Karpas-422 (cell line): ENCODE data around the gene ABHD2. TPM values are rescaled to one million over a fixed set of nuclear protein-coding genes. Genes with fewer than 3 reads are reported as not detected.

Experiments
- DNase-seq: peaks from one replicate; pipeline ENCODE4 v3.0.0-alpha.2; 2015
- H2AFZ ChIP-seq: fragments of 200-600 bp; sonication (generic); 2 replicates; pipeline ENCODE4 v1.6.1; 2014; ENCODE audit warnings: antibody characterized with exemption, low read length, mixed read lengths
- H3K27ac ChIP-seq: fragments of 200-600 bp; sonication (generic); 2 replicates; pipeline ENCODE4 v1.5.1; 2014; ENCODE audit warnings: mild to moderate bottlenecking, low read length, moderate library complexity
- H3K27me3 ChIP-seq: fragments of 200-600 bp; sonication (generic); 2 replicates; pipeline ENCODE4 v1.6.1; 2014; ENCODE audit warnings: low read length, mixed read lengths
- H3K36me3 ChIP-seq: fragments of 200-600 bp; sonication (generic); 2 replicates; pipeline ENCODE4 v1.6.1; 2014; ENCODE audit warnings: low read length, mixed read lengths; ENCODE audit not compliant: insufficient read depth
- H3K4me1 ChIP-seq: fragments of 200-600 bp; sonication (generic); 2 replicates; pipeline ENCODE4 v1.6.1; 2014; ENCODE audit warnings: mild to moderate bottlenecking, low read length, mixed read lengths
- H3K4me2 ChIP-seq: fragments of 200-600 bp; sonication (generic); 2 replicates; pipeline ENCODE4 v1.6.1; 2014; ENCODE audit warnings: low read length, low read depth, mild to moderate bottlenecking; ENCODE audit not compliant: poor library complexity, severe bottlenecking
- H3K4me3 ChIP-seq: fragments of 200-600 bp; sonication (generic); 2 replicates; pipeline ENCODE4 v1.5.1; 2014; ENCODE audit warnings: mild to moderate bottlenecking, antibody characterized with exemption, low read length, mixed read lengths
- H3K79me2 ChIP-seq: fragments of 200-600 bp; sonication (generic); 2 replicates; pipeline ENCODE4 v1.6.1; 2014; ENCODE audit warnings: mild to moderate bottlenecking, low read length, mixed read lengths
- H3K9ac ChIP-seq: fragments of 200-600 bp; sonication (generic); 2 replicates; pipeline ENCODE4 v1.6.0; 2014; ENCODE audit warnings: low read length
- H3K9me2 ChIP-seq: fragments of 200-600 bp; sonication (generic), shearing (Covaris generic); replicated peaks from 2 replicates; pipeline ENCODE4 v1.6.0; 2014; ENCODE audit warnings: mild to moderate bottlenecking, low read length, moderate library complexity; ENCODE audit not compliant: insufficient read depth
- H3K9me3 ChIP-seq: fragments of 300-700, 200-600 bp; sonication (generic); 2 replicates; pipeline ENCODE4 v1.6.1; 2014; ENCODE audit warnings: low read length, mixed read lengths
- H4K20me1 ChIP-seq: fragments of 200-600 bp; sonication (generic); 2 replicates; pipeline ENCODE4 v1.6.1; 2014; ENCODE audit warnings: mild to moderate bottlenecking, antibody characterized with exemption, low read length, low read depth; ENCODE audit not compliant: insufficient read depth
- total RNA-seq: library from RNA; depleted of rRNA; stranded (reverse); fragments of >200 nt; shearing (Covaris generic); gene quantifications from 2 replicates; pipeline ENCODE4 v1.2.3, GENCODE V29; 2014; ENCODE audit warnings: low replicate concordance

The ABHD2 gene
- total RNA-seq, 1 experiment from 2014 or later, result 43.6 TPM

DNA sequence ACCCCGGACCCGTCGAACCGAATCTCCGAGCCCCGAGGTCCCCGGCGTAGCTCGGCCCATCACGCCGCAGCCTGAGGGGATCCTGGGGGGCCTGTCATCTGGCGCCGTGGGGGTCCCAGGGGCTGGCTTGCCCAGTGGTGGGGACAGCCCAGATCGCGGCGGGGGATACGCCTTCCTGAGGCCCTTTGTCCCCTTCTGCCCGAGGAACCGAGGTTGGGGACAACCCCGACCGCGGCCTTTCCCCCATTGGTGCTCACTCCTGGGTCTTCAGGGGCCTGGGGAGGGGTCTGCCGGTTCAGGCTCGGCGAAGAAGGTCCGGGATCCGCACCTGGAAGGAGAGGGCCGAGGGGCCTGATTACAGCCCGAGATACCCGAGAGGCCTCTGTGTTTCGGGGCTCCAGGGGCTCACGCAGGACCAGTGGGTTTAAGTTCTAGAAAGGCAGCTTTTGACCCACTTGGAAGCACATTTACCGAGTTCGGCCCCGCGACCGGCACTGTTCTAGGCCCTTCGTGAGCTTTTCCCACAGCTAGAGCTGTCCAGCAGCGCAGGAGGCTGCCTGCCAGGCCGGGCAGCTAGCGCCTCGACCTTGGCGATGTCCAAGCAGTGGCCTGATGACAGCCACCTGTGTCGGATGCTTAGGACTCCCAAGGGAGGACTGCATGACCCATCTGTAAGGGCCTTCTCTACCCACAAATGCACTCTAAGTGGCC lies 504 bp downstream of the ABHD2 start:
- peaks cover 46% of the 10 kb centered on the region for H3K79me2 ChIP-seq
- H3K27ac ChIP-seq, result peak overlapping the region; percentile 84; the same call in 1 of the 2 replicates
- no peak for DNase-seq
- peaks cover 47% of the 10 kb centered on the region for H3K4me1 ChIP-seq
- no peaks in the 10 kb centered on the region for H3K9me2 ChIP-seq
- peak overlapping the region; percentile 89 for H3K9ac ChIP-seq
- peak overlapping the region; percentile 60; the same call in 1 of the 2 replicates for H2AFZ ChIP-seq
- H3K9me3 ChIP-seq, result no peaks in the 10 kb centered on the region
- peak overlapping the region; percentile 90 for H3K4me3 ChIP-seq
- no peaks in the 10 kb centered on the region for H4K20me1 ChIP-seq
- no peaks in the 10 kb centered on the region for H3K27me3 ChIP-seq
- H3K4me2 ChIP-seq, result peak overlapping the region; percentile 87
- no peaks in the 10 kb centered on the region for H3K36me3 ChIP-seq

- DNase-seq, result no peak
- Histone ChIP-seq H4K20me1 (no peaks in the 10 kb centered on the region), H3K4me2 (peak overlapping the region; percentile 87), H3K9me2 (no peaks in the 10 kb centered on the region), H3K79me2 (peaks cover 53% of the 10 kb centered on the region), H3K27ac (peak overlapping the region; percentile 84), H3K27me3 (no peaks in the 10 kb centered on the region), H3K9ac (peak overlapping the region; percentile 89), H3K9me3 (no peaks in the 10 kb centered on the region), H2AFZ (no peak overlapping the region), H3K4me3 (peak overlapping the region; percentile 90), H3K36me3 (no peaks in the 10 kb centered on the region), H3K4me1 (peaks cover 47% of the 10 kb centered on the region)
These were observed 1.3 kb downstream of the ABHD2 start for GRCh38 chr15:89089316-89090230.

DNA sequence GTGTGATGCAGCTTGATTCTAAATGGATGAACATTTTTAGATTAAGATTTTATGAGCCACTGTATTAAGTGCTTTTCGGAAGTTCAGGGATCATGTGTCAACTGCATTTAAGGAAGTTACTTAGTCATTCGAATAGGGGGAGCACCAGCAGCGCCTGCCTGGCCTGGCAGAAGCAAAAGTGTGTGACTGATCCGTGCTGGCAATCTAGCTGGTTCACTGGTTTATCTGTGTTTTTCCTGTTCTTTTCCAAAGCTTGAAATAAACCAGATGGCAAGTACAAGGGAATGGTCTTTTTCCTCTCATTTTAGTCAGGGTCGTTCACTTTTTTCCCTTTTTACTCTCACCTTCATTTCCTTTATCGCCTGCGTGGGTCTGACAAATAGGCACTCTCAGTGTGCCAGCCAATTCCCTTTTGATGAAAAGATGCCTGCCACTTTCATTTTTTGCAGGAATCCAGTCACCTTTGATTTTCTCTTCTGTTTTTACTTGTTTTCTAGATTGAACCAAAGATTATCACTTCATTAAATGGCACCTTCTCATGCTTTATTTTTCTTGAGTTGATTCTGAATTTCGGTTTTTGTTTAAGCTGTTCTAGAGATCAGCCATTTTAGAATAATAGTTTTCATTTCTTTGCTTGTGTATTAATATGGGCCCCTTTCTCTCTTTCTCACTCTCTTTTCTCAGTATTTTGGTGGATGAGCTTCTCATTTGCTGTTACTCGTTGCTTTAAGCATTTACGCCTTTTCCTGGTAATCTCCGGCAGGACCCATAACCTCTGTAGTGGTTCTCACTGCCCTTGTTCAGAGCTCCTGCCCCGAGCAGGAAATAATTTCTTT lies 2.8 kb downstream of the ABHD2 start:
- peak; percentile 86 for DNase-seq
- Histone ChIP-seq H3K9ac (peak overlapping the region; percentile 89), H3K4me2 (peak overlapping the region; percentile 87)

GRCh38 chr15:89091627-89092220 lies 3.5 kb downstream of the ABHD2 start:
- H3K27ac ChIP-seq, result peak overlapping the region; percentile 84
- H3K9ac ChIP-seq, result peak overlapping the region; percentile 89

More for the DNA sequence above, 2.8 kb downstream of the ABHD2 start:
- Histone ChIP-seq H2AFZ (peak overlapping the region; percentile 70), H3K9me3 (no peaks in the 10 kb centered on the region), H3K4me1 (peaks cover 47% of the 10 kb centered on the region), H3K4me3 (peak overlapping the region; percentile 90), H3K27me3 (no peaks in the 10 kb centered on the region), H4K20me1 (no peaks in the 10 kb centered on the region), H3K9me2 (no peaks in the 10 kb centered on the region), H3K79me2 (peaks cover 64% of the 10 kb centered on the region), H3K27ac (peak overlapping the region; percentile 84), H3K36me3 (no peaks in the 10 kb centered on the region)

GRCh38 chr15:89093509-89093908 lies 5.3 kb downstream of the ABHD2 start:
- H3K4me3 ChIP-seq, result no peak overlapping the region
- no peak for DNase-seq
- no peaks in the 10 kb centered on the region for H3K27me3 ChIP-seq
- no peak overlapping the region for H2AFZ ChIP-seq
- no peak overlapping the region for H3K4me2 ChIP-seq
- no peaks in the 10 kb centered on the region for H4K20me1 ChIP-seq
- peaks cover 86% of the 10 kb centered on the region for H3K79me2 ChIP-seq
- no peak overlapping the region for H3K9ac ChIP-seq
- no peaks in the 10 kb centered on the region for H3K36me3 ChIP-seq
- H3K27ac ChIP-seq, result no peak overlapping the region
- H3K9me3 ChIP-seq, result no peaks in the 10 kb centered on the region
- no peaks in the 10 kb centered on the region for H3K9me2 ChIP-seq
- H3K4me1 ChIP-seq, result peaks cover 39% of the 10 kb centered on the region

More at GRCh38 chr15:89091627-89092220, 3.5 kb downstream of the ABHD2 start:
- Histone ChIP-seq H4K20me1 (no peaks in the 10 kb centered on the region), H3K9me3 (no peaks in the 10 kb centered on the region), H3K4me1 (peaks cover 47% of the 10 kb centered on the region), H3K4me3 (peak overlapping the region; percentile 90), H3K79me2 (peaks cover 69% of the 10 kb centered on the region), H3K27me3 (no peaks in the 10 kb centered on the region), H3K4me2 (peak overlapping the region; percentile 87), H3K9me2 (no peaks in the 10 kb centered on the region), H3K36me3 (no peaks in the 10 kb centered on the region), H2AFZ (no peak overlapping the region)
- DNase-seq, result no peak

- H3K9me2 ChIP-seq, result no peaks in the 10 kb centered on the region
- H3K27ac ChIP-seq, result no peak overlapping the region
- no peak overlapping the region for H2AFZ ChIP-seq
- H3K27me3 ChIP-seq, result no peaks in the 10 kb centered on the region
- H3K36me3 ChIP-seq, result no peaks in the 10 kb centered on the region
- H3K79me2 ChIP-seq, result peaks cover 84% of the 10 kb centered on the region
- DNase-seq, result no peak
- no peak overlapping the region for H3K4me2 ChIP-seq
- H3K9ac ChIP-seq, result no peak overlapping the region
- no peaks in the 10 kb centered on the region for H4K20me1 ChIP-seq
- H3K4me1 ChIP-seq, result peaks cover 27% of the 10 kb centered on the region
- no peak overlapping the region for H3K4me3 ChIP-seq
- H3K9me3 ChIP-seq, result no peaks in the 10 kb centered on the region
These were observed 6.8 kb downstream of the ABHD2 start for GRCh38 chr15:89095073-89095472.

GRCh38 chr15:89095556-89095955 lies 7.3 kb downstream of the ABHD2 start:
- no peak overlapping the region for H3K4me3 ChIP-seq
- no peak overlapping the region for H2AFZ ChIP-seq
- peaks cover 88% of the 10 kb centered on the region for H3K79me2 ChIP-seq
- no peaks in the 10 kb centered on the region for H4K20me1 ChIP-seq
- H3K27me3 ChIP-seq, result no peaks in the 10 kb centered on the region
- H3K36me3 ChIP-seq, result no peaks in the 10 kb centered on the region
- H3K9me2 ChIP-seq, result no peaks in the 10 kb centered on the region
- H3K9me3 ChIP-seq, result no peaks in the 10 kb centered on the region
- no peak overlapping the region for H3K4me2 ChIP-seq
- no peak overlapping the region for H3K27ac ChIP-seq
- no peak for DNase-seq
- no peak overlapping the region for H3K9ac ChIP-seq
- H3K4me1 ChIP-seq, result peaks cover 22% of the 10 kb centered on the region
